Measurements from ENCODE around the gene CAMK2N1.

Gene CAMK2N1

DNA sequence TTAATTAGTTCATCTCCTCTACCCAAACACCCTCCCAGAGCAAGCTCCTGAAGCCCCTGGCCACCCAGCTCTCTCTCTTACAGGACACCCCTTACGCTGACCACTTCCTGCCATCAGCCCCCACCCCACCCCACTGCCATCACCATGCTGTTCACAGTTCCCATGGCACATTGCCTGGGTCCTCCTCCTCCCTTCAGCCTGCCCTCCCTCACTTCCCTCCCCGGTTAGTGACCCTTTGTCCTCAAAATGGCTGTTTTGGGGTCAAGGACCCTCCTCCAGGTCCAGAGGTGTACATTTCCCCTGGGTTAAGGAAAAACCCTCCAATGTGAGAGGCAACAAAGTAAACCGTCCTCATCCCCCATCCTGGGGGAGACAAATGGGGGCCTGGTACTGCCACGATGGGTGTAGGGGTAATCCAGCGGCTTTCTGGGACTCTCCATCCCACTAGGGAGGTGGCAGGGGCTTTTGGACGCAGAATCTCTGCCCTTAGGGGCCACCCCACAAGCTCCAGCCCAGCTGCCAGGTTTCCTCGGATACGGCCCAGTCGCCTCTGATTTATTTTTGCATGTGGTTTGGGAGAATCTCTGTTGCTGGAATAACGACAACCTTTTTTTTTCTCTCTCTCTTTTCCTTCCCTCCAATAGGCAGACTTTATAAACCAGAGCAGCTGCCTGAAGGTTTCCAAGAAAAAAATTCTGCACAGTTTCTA, 8.5 kb downstream of the CAMK2N1 start:
- DNase-seq, result no peak

GRCh38 chr1:20476265-20477038, 9.6 kb downstream of the CAMK2N1 start:
- no peak for DNase-seq

- DNase-seq, result no peak
Observed at GRCh38 chr1:20474996-20475395, 11.0 kb downstream of the CAMK2N1 start.

GRCh38 chr1:20474333-20474975, 11.6 kb downstream of the CAMK2N1 start:
- no peak for DNase-seq

DNA sequence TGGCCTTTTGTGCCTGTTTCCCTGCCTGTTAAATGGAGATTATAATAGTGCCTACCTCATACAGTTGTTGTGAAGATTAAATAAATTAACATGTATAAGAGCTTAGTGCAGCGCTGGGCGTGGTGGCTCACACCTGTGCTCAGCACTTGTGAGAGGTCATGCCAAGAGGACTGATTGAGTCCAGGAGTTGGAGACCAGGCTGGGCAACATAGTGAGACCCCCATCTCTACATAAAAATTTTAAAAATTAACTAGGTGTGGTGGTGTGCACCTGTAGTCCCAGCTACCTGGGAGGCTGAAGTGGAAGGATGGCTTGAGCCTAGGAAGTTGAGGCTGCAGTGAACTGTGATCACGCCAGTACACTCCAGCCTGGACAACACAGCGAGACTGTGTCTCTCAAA, 12.1 kb downstream of the CAMK2N1 start:
- DNase-seq, result no peak

GRCh38 chr1:20472860-20473711, 12.9 kb downstream of the CAMK2N1 start:
- no peak for DNase-seq

GRCh38 chr1:20472121-20472520, 13.9 kb downstream of the CAMK2N1 start:
- DNase-seq, result no peak

DNA sequence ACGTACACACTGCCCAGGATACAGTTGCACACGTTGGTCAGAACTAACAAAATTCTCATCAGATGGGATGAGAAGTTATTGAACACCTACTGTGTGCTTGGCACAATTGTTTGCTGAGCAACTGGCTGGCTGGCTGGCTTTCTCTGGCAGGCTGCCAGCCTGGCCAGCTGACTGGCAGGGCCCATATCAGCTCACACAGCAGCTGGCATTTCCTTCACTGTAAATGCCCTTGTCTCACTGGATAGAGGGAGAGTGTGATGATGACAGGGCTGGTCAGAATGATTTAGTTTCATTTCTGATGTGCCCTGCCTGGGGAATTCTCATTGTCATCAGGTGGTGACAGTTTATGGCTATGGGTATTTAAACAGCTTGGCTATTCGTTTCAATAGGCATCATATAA, 15.8 kb downstream of the CAMK2N1 start:
- no peak for DNase-seq

- DNase-seq, result no peak
Observed at GRCh38 chr1:20469406-20470076, 16.5 kb downstream of the CAMK2N1 start.

DNA sequence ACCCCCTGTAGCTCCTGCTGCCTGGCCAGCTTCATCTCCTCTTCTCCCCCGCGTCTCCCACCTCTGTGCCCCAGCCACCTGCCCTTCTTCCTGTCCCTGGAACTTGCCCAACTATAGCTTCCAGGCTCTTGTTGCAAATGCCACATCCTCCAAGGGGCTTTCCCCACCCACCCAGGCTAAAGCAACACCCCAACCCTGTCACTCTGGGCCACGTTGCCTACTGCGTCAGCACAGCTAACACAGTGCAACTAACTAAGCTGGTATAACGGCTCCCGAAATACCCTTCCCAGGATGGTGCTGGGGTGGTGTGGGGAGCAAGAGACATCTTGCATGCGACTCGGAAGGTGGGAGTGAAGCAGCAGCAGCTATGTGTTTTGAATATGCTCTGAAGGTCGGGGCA, 19.7 kb downstream of the CAMK2N1 start:
- DNase-seq, result no peak

DNA sequence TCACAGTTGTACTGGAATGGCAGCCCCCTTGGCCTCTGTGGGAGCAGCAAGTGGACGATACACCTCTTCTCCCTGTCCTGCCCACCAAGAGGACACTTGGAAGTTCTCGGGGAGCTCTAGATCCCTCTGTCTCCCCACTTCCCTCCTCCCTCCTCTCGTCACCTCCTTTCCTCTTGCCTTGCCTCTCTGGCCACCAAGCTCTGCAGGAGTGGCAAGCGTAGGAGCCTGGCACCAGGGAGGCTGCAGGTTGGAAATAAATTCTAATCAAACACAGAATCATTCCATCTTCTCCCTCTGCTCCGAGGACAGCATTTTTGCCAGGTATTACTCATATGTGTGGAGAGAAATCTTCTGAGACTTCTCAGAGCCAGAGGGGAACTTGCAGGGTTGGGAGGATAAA, 20.8 kb downstream of the CAMK2N1 start:
- no peak for DNase-seq

- no peak for DNase-seq
Observed at GRCh38 chr1:20463502-20463901, 22.5 kb downstream of the CAMK2N1 start.

DNA sequence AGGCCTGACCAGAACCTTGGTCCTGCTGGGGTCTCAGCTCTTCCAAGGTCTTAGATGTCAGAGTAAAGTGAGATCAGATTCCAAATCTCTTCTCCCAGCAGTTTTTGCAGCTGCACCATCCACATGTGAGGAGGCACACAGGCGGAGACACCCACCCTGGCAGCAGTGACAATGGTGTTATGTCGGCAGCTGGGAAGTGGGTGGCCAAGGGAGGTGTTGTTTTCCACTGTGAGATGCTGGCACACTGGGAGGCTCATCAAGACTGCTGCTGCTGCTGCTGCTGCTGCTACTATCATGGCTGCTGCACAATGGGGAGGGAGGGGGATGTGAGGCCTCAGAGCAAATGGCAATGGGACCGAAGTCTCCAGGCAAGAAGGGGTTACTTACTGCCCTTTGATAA, 23.6 kb downstream of the CAMK2N1 start:
- DNase-seq, result no peak

DNA sequence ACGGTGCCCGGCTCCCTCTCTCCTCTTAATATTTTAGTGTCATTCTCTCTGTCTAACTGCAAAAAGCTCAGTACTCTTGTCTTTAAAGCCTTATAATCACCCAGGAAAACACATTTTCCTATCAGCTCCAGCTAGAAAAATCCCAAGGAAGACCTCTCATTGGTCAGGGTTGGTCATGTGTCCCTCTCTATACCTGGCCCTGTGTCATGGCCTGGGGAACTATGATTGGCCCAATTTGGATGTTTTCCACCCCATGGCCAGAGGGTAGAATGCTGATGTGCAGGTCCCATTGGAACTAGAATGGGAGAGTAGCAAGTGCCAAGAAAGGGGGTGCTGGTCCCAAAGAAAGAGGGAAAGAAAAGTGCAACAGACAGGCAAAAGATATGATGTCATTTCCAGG, 27.3 kb downstream of the CAMK2N1 start:
- no peak for DNase-seq

DNA sequence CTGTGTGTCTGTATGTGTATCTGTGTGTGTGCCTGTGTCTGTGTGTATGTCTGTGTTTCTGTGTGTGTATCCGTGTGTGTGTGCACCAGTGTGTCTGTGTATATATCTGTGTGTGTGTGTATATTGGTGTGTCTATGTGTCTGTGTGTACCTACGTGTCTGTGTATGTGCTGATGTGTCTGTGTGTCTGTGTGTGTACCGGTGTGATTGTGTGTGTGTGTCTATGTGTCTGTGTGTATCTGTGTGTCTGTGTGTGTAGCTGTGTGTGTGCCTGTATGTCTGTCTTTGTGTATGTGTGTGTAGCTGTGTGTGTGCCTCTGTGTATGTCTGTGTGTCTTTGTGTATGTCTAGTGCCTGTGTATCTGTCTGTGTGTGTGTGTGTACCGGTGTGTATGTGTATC, 32.0 kb downstream of the CAMK2N1 start:
- no peak for DNase-seq

DNA sequence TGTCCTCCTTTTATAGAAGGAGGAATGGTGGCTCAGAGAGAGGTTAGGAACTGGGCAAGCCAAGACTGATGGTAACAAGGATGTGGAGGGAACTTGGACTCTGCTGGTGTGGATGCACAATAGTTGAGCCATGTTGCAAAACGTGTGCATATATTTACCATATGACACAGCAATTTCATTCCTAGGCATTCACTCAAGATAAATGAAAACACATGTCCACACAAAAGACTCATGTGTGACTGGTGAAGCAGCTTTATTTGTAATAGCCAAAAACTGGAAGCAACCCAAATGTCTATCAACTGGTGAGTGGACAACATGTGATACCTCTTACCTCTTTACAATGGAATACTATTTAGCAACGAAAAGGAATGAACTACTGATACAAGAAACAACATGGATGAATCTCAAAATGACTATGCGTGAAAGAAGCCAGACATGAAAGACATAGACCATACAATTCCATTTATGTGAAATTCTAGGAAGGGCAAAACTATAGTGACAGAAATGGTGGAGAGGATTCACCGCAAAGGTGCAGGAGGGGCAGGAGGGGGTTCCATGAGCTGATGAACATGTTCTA, 36.2 kb downstream of the CAMK2N1 start:
- no peak for DNase-seq

- DNase-seq, result no peak
Observed at GRCh38 chr1:20448671-20449071, 37.3 kb downstream of the CAMK2N1 start.

- no peak for DNase-seq
Observed at GRCh38 chr1:20447794-20448193, 38.2 kb downstream of the CAMK2N1 start.

GRCh38 chr1:20446796-20447195, 39.2 kb downstream of the CAMK2N1 start:
- DNase-seq, result no peak

GRCh38 chr1:20445956-20446355, 40.1 kb downstream of the CAMK2N1 start:
- DNase-seq, result no peak

- DNase-seq, result no peak
Observed at GRCh38 chr1:20443703-20444586, 42.1 kb downstream of the CAMK2N1 start.

Measured in NCI-H1417 treated with DMSO at 0.1 percent for 48 hours (cell line).